Left lung (tissue), 10 donors: ENCODE measurements around the gene NUDT16L1. TPM values are rescaled to one million over a fixed set of nuclear protein-coding genes. Genes with fewer than 3 reads are reported as not detected.
"Not testable (repeated sequence)": the region's sequence is repeated elsewhere in the genome, so short reads cannot be mapped to it uniquely, and the experiment has no call there.

Source experiments
- ATAC-seq: fragments of 200-7000 bp; cut with Tn5 transposase; one replicate; pipeline ENCODE4 v1.9.1; 2020; ENCODE audit warnings: moderate library complexity
- DNase-seq, 4 donors: peaks; one replicate each; pipeline ENCODE4 v3.0.0-alpha.2; 2013 to 2020
- H3K27ac ChIP-seq, 2 donors: fragments of 200-600 bp; sonication (generic) in 1 of 2; one replicate each; pipeline versions ENCODE4 v1.5.0 to v1.8.0; 2020 to 2021
- H3K27me3 ChIP-seq, 2 donors: fragments of 200-600 bp; sonication (generic) in 1 of 2; one replicate each; pipeline versions ENCODE4 v1.5.0 to v1.8.0; 2020 to 2021
- H3K36me3 ChIP-seq, 2 donors: fragments of 200-600 bp; sonication (generic) in 1 of 2; one replicate each; pipeline versions ENCODE4 v1.5.0 to v1.8.0; 2020 to 2021
- H3K4me1 ChIP-seq, 2 donors: fragments of 200-600 bp; one replicate each; pipeline ENCODE4 v1.8.0; 2021
- H3K4me3 ChIP-seq, 2 donors: fragments of 200-600 bp; sonication (generic) in 1 of 2; one replicate each; pipeline versions ENCODE4 v1.5.0 to v1.8.0; 2020 to 2021; ENCODE audit warnings: mild to moderate bottlenecking in 1 of 2
- H3K9me3 ChIP-seq, 2 donors: fragments of 200-600 bp; sonication (generic) in 1 of 2; one replicate each; pipeline versions ENCODE4 v1.5.0 to v1.8.0; 2020 to 2021
- CTCF ChIP-seq, 2 donors: fragments of 200-600 bp; sonication (generic) in 1 of 2; IDR thresholded peaks; one replicate each; pipeline versions ENCODE4 v1.5.0 to v1.8.0; 2021; ENCODE audit warnings: antibody characterized with exemption in 2 of 2
- intact Hi-C, 2 donors: fragments of 100-400 bp; cut with DNase I; formaldehyde crosslinking; loops; one replicate each; pipeline versions ENCODE4 v1.11.2 to v1.14.2; 2022
- polyA plus RNA-seq, 6 donors: library from polyadenylated mRNA; unstranded; fragments of 120-200 nt; gene quantifications; one replicate each; pipeline ENCODE4 v1.2.1, GENCODE V29; 2013; ENCODE audit not compliant: insufficient read length in 6 of 6
- total RNA-seq, 2 donors: library from RNA; stranded (reverse); fragmentation: NEBNext Ultra II Directional; extraction: Animal tissue kit (Norgen Biotek cat#: 25700); gene quantifications; one replicate each; pipeline ENCODE4 v1.2.1, GENCODE V29; 2021
- donor health status: DM: no; HTN: yes; CAD: no.
- donor health status: DM: no; HTN: no; CAD: no.

NUDT16L1 gene
- total and polyA plus RNA-seq, 8 donors, result 26.6 to 53.1 (median 35.1) TPM

- intact Hi-C loops, result no loop called here
- Histone ChIP-seq H3K9me3 (no peaks in the 10 kb centered on the region), H3K4me3 (no peak overlapping the region), H3K27me3 (no peaks in the 10 kb centered on the region), H3K27ac (no peak overlapping the region), H3K4me1 (peaks cover 4 to 7% of the 10 kb centered on the region in 2 donors), H3K36me3 (peaks cover 0 to 70% of the 10 kb centered on the region in 2 donors)
- DNase-seq (no peak), ATAC-seq (no peak)
- no peak for TF ChIP-seq CTCF (IDR thresholded peaks at IDR 0.05)
Observed at GRCh38 chr16:4649744-4650442, 43.5 kb upstream of the NUDT16L1 start.

- DNase-seq, result peak in 2 of 4 donors; percentile 45 to 89
- intact Hi-C loops, H3K27ac ChIP-seq, H3K9me3 ChIP-seq, H3K4me3 ChIP-seq, ATAC-seq, H3K27me3 ChIP-seq: not testable (repeated sequence)
- TF ChIP-seq CTCF (IDR thresholded peaks at IDR 0.05), result peak; percentile 49 to 83
- H3K4me1 ChIP-seq, result peaks cover 4 to 11% of the 10 kb centered on the region in 2 donors
- peaks cover 0 to 74% of the 10 kb centered on the region in 2 donors for H3K36me3 ChIP-seq
Observed at GRCh38 chr16:4650443-4651074, 42.8 kb upstream of the NUDT16L1 start.

GRCh38 chr16:4651827-4652226 lies 41.5 kb upstream of the NUDT16L1 start:
- Histone ChIP-seq H3K27me3 (no peaks in the 10 kb centered on the region), H3K9me3 (no peaks in the 10 kb centered on the region), H3K27ac (peak overlapping the region in 1 of 2 donors; percentile 81), H3K4me3 (no peak overlapping the region), H3K4me1 (peaks cover 4 to 18% of the 10 kb centered on the region in 2 donors), H3K36me3 (peaks cover 0 to 77% of the 10 kb centered on the region in 2 donors)
- intact Hi-C loops, result no loop called here
- no peak for DNase-seq
- ATAC-seq, result no peak
- no peak for TF ChIP-seq CTCF (IDR thresholded peaks at IDR 0.05)

- Histone ChIP-seq H3K4me3 (no peak overlapping the region), H3K27me3 (no peaks in the 10 kb centered on the region), H3K9me3 (no peaks in the 10 kb centered on the region), H3K27ac (peak overlapping the region in 1 of 2 donors; percentile 81), H3K36me3 (peaks cover 0 to 79% of the 10 kb centered on the region in 2 donors), H3K4me1 (peaks cover 4 to 18% of the 10 kb centered on the region in 2 donors)
- DNase-seq (no peak), ATAC-seq (no peak)
- intact Hi-C loops, result no loop called here
- no peak for TF ChIP-seq CTCF (IDR thresholded peaks at IDR 0.05)
Observed at GRCh38 chr16:4652561-4652960, 40.8 kb upstream of the NUDT16L1 start.
